Peyer's patch (tissue), 4 donors: ENCODE results near the gene ALKBH3.

Experiments
- POLR2A ChIP-seq, 2 donors: fragments of 450-650 bp; IDR thresholded peaks; one replicate each; pipeline ENCODE4 v1.5.1; 2017; ENCODE audit warnings: antibody characterized with exemption in 2 of 2, mild to moderate bottlenecking in 2 of 2, moderate library complexity in 2 of 2
- TF ChIP-seq, protein P1 (sequence below), 6 experiments: fragments of 450-650 bp in 4 of 6; fragments of 200-600 bp in 2 of 6; sonication (generic) in 1 of 6; IDR thresholded peaks; one replicate each; pipeline ENCODE4 v1.5.1; 2017 to 2019; ENCODE audit warnings: antibody characterized with exemption in 6 of 6, mild to moderate bottlenecking in 3 of 6, moderate library complexity in 1 of 6

DNA sequence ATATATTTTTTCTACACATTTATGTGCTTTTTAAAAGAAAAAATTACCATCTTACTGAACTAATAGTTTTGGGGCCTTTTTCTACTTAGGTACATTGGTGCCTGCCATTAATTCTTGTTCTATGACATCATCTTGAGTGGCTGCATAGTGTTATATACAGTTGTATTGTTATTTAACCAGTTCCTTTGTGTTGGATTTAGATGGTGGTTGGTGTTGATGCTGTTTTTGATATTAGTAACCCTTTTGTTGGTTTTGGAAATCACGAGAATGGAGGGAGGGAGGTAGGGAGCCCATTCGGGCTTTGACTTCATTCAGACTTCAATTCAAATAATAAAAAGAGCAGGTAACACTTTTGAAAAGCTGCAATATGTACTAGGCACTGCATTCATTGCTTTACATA, 46.4 kb downstream of the ALKBH3 start:
- TF ChIP-seq, protein P1, sequence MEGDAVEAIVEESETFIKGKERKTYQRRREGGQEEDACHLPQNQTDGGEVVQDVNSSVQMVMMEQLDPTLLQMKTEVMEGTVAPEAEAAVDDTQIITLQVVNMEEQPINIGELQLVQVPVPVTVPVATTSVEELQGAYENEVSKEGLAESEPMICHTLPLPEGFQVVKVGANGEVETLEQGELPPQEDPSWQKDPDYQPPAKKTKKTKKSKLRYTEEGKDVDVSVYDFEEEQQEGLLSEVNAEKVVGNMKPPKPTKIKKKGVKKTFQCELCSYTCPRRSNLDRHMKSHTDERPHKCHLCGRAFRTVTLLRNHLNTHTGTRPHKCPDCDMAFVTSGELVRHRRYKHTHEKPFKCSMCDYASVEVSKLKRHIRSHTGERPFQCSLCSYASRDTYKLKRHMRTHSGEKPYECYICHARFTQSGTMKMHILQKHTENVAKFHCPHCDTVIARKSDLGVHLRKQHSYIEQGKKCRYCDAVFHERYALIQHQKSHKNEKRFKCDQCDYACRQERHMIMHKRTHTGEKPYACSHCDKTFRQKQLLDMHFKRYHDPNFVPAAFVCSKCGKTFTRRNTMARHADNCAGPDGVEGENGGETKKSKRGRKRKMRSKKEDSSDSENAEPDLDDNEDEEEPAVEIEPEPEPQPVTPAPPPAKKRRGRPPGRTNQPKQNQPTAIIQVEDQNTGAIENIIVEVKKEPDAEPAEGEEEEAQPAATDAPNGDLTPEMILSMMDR (IDR thresholded peaks at IDR 0.05) = no peak
- TF ChIP-seq POLR2A (IDR thresholded peaks at IDR 0.05) = no peak
